ENCODE data around the gene ZYG11B.

DNA sequence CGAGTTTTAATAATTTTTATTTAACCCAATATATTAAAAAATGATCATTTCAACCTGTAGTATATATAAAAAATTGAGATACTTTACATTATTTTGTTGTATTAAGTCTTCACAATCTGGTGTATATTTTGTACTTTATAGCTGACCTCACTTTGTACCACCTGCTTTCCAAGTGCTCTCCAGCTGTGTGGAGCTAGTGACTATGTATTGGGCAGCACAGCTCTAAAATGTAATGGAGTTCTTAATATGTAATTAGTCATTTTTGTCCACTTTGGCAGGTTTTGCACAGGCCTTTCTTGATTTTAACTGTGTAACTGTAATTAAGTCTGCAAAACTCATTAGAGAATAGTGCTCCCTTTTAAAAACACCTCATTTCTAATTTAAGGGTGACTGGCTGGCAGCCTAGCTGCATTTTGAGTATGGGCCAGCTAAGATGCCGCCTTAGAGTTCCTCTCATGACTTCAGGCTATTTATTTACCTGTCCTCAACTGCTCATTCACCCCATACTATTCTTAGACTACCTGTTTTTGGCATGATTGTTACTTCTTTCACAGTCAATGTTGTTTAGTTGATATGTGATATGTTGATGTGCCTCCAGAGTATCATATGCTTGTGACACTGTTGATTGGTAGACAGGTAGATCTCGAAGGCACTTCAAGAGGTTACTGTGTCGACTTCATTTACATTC, 43.2 kb downstream of the ZYG11B start:
- TF ChIP-seq, protein P1, sequence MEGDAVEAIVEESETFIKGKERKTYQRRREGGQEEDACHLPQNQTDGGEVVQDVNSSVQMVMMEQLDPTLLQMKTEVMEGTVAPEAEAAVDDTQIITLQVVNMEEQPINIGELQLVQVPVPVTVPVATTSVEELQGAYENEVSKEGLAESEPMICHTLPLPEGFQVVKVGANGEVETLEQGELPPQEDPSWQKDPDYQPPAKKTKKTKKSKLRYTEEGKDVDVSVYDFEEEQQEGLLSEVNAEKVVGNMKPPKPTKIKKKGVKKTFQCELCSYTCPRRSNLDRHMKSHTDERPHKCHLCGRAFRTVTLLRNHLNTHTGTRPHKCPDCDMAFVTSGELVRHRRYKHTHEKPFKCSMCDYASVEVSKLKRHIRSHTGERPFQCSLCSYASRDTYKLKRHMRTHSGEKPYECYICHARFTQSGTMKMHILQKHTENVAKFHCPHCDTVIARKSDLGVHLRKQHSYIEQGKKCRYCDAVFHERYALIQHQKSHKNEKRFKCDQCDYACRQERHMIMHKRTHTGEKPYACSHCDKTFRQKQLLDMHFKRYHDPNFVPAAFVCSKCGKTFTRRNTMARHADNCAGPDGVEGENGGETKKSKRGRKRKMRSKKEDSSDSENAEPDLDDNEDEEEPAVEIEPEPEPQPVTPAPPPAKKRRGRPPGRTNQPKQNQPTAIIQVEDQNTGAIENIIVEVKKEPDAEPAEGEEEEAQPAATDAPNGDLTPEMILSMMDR (optimal IDR thresholded peaks at IDR 0.05 in 1 of 3, IDR thresholded peaks at IDR 0.05 in 1 of 3, conservative IDR thresholded peaks at IDR 0.05 in 1 of 3; ENCODE audit: extremely low read depth in 1 of 3, insufficient read depth in 2 of 3, low read length in 3 of 3): no peak
- no peak for TF ChIP-seq EZH2 (IDR thresholded peaks at IDR 0.05; ENCODE audit: low read length)

Data from keratinocyte (primary cell).